Skin of body (tissue), 2 donors: ENCODE results near the gene POU2AF1. TPM values are rescaled to one million over a fixed set of nuclear protein-coding genes. Genes with fewer than 3 reads are reported as not detected.
A peak's percentile ranks its signal among the peaks of the same experiment; 100 is the strongest.

Source experiments
- DNase-seq: peaks from one replicate; lab custom pipeline; 2025; lab: John Stamatoyannopoulos, UW
- total RNA-seq: library from RNA; depleted of rRNA; stranded (reverse); fragments of >200 nt; gene quantifications from one replicate; pipeline ENCODE4 v1.2.3, GENCODE V29; 2014

The POU2AF1 gene
- total RNA-seq, 1 donor from 2014 or later, result 0.10 TPM

GRCh38 chr11:111347723-111348115, 31.4 kb downstream of the POU2AF1 start:
- DNase-seq, result no peak

DNA sequence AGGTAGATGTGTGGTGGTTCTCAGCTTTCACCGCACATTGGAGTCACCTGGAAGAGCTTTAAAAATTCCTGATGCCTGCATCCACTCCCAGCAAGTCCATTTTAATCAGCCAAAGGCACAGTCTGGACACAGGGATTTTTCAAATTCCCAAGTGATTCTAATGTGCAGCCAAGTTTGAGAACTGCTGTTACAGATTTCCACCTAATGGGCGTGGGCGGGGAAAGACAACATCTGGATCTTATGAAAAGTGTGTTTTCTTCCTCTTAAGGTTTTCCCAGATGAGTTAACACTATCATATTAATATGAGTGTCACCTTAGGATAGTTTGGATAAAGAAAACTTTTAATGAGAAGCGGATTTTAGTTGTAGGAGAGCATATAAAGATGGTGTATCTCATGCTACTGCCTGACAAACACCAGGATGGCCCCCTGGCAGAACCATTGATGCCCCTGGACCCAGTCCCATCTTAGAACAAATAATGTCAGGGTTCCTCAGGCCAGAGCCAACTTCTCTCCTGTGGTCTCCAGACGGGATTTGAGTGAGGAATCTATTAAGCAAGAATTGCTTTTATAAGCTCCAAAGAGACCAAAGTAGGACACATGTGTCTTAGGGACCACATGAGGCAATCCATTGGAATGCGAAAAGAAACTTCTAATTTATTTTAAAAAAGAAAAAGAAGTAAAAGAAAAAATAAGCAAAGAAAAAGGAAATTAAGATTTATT, 31.9 kb downstream of the POU2AF1 start:
- DNase-seq, result no peak

- DNase-seq, result peak; percentile 31
Measured at GRCh38 chr11:111344032-111344431, 35.0 kb downstream of the POU2AF1 start.

- DNase-seq, result no peak
Measured at GRCh38 chr11:111342329-111342728, 36.7 kb downstream of the POU2AF1 start.

DNA sequence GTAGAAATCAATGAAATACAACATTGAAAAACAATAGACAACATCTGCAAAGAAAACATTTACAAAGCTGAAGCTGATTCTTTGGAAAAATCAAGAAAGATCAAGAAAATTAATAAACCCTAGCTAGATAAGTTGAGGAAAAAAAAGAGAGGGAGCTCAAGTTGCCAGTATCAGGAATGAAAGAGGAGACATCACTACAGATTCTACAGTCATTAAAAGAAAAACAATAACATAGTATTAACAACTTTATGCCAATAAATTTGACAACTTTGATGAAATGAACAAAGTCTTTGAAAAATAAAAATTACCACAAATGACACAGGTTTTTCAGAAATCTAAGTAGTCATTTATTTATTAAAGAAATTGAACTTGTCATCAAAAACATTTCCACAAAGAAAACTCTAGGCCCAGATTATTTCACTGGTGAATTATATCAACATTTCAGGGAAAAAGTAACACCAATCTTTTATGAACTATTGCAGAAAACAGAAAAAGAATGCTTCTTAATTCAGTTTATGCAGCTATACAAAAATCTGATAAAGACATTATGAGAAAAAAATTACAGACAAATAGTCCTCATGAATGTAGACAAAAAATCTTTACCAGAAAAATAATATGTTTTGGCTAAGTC, 39.2 kb downstream of the POU2AF1 start:
- no peak for DNase-seq

DNA sequence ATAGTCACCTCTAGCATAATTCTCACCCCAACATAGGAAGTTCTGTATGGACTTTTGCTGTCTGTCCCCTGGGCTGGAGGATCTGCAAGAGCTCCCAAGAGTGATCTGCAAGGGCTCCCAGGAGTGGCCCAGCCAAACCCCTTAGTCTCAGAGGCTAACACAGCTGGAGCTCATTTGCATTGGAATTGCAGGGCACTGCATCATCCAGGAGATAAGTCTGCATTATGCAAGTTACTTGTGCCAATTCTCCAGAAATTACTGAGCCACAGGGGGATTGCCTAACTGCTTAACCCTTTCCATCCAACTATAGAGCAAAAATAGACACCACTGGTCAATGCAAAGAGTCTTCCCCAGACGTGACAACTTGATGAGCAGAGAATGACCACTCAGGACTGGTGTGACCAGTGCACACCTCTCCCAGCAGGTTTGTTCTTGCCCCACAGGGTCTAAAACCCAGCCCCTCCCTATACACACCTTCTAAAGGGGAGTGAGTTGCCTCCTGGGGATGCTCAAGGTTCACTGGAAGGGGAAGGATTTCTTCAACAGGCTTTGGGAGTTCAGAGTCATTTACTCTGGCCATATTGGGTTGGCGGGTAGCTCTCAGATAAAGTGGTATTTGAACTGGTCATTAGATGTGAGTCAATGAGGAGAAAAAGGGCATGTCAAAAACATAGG, 42.4 kb downstream of the POU2AF1 start:
- no peak for DNase-seq

GRCh38 chr11:111336062-111336461, 43.0 kb downstream of the POU2AF1 start:
- DNase-seq, result no peak

GRCh38 chr11:111335549-111335948, 43.5 kb downstream of the POU2AF1 start:
- no peak for DNase-seq

DNA sequence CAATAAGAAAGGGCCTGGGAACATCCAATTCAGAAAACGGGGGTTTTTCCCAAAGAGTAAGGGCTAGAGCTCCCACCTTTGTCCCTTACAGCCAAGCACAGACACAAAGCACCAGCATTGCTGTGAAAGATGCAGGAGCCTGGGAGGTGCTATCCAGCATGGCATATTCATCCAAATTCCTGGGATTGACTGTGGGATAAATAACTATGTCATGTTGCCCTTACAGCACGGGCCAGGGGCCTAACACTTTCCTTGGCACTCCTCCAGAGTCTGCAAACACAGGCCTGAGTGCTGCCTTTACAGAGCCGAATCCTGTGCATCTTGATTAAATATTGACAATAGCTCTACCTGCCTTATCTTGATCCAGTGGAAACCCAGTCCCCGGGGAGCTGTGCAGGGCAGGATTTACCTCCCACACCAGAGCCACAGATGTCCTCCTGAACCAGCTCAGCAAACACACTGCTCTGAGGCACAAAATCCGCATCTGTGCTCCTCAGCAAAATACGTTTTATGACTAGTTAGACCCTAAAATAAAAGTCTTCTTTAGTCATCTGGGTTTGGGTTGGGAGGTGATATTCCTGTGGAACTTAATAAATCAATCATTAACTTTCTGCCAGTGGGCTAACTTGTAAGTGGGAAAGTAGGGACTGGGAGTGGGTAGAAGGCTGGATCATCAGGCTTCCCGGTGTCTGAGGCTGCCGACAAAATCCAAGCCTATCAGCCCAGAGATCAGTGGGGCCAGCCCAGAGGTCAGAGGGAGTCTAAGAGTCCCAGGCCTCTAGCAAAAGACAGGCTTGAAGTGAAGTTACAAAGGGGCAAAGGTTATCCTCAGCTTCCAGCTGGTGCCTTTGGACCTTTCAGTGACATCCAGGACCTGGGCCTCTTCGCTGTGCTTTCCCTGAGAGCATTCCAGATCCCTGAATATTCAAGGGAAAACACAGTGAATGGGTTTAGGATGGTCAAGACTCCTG, 44.3 kb downstream of the POU2AF1 start:
- DNase-seq, result no peak

- no peak for DNase-seq
Measured at GRCh38 chr11:111331711-111332479, 47.2 kb downstream of the POU2AF1 start.

DNA sequence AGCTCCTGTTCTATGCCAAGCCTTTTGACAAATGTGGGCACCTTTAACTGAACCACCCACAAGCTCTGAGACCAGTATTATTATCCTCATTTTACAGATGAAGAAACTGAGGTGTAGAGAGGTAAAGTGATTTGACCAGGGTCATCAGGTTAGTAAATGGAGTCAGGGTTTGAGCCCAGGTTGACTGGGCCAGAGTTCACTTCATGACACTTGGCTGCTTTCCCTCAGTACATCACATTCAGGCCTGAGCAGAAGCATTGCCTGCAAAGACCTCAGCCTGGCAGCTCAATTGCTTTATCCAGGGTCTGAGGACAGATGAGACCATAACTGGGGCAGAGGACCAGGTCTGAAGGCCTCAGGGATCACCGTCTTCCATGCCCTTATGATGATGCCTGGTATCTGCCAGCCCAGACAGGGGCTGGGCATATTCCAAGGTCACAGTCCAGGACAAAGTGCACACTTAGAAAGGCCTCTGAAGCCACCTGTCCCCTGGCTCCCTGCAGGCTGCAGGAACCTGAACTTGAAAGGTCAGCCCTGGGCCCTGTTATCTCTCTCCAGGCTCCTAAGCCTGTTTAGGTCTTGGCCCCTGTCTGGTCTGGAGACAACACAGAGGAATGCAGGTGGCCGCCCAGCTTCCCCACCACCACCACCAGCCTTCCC, 48.7 kb downstream of the POU2AF1 start:
- DNase-seq, result no peak

DNA sequence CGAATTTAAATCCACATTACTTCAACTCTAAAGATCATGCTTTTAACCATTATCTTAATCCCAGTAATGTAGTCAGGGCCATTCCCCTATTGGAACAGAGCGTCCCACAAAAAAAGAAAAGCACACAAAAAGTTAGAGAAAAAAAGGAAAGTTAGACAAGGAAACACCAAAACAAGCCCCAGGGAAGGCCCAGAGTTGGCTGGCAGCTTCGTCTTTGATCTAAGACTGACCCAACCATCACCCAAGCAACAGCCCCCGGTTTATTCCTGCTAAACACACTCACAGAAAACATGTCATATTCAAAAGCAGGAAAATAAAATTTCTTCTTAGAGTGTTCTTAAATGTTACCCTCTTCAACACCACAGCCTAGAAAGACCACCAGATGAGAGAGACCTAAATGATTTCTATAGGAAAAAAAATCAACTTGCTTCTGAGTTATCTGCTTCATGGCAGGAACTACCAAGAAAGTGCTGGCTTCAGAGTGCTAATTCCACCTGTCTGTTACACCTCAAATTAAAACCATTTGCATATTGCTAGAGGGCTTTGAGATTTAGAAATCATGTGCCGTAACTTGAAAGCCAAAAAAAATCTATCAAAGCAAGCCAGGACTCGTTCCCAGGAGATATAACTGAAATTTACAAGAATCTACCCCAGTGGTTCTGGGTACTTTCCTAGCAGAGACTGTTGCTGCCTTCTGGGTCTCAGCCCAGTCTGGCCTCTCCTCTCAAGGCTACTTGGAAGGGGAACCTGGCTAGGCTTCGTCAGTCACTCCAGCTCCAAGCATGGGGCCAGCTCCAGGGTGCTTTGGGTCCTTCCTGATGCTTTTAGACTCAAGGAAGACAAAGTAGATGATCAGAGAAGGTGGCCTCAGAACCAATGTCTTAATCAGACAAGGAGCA, 49.5 kb downstream of the POU2AF1 start:
- DNase-seq, result no peak

DNA sequence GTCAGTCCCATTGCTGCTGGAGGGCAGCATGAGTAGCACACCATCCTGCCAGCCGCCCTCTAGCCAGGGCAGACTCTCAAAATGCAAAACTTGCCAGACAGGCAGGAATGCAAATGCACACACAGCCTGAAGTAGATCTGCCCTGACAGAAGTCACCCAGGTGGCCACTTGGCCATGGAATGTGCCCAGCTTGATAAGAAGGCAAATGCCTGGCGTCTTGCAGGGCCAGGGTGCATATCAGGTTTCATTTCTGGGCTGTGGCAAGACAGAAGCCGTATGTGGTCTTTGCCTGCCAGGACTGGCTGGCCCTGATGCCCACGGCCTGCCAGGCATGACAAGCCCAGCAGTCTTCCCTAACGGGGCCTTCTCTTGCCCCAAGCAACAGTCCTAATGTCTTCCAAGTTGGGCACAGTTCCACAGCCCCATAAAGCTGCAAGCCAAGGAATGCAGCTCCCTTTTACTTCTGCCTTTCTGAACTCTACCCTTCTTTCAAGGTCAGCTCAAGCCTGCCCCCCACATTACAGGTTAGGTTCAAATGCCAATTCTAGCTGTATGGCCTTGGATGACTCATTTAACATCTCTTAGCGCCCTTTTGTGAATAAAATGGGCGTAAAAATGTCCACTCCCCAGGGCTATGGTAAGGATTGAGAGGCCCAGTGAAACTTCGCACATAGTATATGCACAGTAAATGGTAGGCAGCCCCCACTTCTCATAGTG, 51.0 kb downstream of the POU2AF1 start:
- no peak for DNase-seq

DNA sequence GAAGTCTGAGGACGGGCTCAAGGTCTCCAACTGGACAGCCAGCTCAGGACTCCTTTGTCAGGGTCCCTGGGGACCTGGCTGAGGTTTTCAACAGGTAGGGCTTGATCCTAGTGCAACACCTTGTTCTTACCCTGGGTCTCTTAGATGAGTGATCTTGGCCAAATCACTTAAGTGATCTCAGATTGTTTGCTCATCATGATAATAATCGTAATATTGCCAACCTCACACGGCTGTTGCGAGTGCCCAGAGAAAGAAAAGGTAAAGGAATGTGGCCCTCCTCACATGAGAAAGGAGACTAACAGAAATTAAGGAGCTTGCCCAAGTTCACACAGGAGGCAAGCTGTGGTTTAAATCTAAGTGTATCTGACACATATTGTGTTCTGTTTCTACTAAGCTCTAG, 52.3 kb downstream of the POU2AF1 start:
- no peak for DNase-seq

GRCh38 chr11:111325259-111325658, 53.8 kb downstream of the POU2AF1 start:
- no peak for DNase-seq

DNA sequence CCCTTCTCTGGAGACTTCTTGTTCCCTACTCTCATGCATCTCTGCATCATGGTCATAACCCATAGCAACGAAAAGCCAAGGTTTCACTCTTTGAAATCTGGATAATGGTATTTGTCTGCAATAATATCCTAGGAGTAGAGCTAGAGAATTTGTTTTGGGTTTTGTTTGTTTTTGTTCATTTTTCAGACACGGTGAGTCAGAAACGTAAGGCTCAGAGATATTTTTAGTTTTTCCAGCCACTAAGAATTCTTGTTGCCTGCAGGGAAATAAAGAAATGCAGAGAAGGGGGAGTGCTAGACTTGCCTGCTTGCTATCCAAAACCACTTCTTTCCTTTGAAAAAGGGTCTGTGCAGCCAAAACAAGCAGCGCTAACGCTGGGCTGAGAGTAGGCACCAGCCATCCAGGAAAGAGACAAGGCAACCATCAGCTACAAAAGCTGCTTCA, 54.8 kb downstream of the POU2AF1 start:
- DNase-seq, result peak; percentile 5

- DNase-seq, result no peak
Measured at GRCh38 chr11:111322534-111322933, 56.5 kb downstream of the POU2AF1 start.
